HG02571 (cell line): Measurements from ENCODE around the gene ATP6V1B1.
A peak's percentile ranks its signal among the peaks of the same experiment; 100 is the strongest.

ENCODE experiments used
- ATAC-seq: cut with Tn5 transposase; IDR thresholded peaks from one replicate; pipeline ENCODE4 v1.9.1; 2021; ENCODE audit warnings: mild to moderate bottlenecking, moderate library complexity; ENCODE audit not compliant: unreplicated experiment

ATP6V1B1 gene

GRCh38 chr2:70964596-70965386 lies 29.1 kb downstream of the ATP6V1B1 start:
- peak; percentile 75 for ATAC-seq

GRCh38 chr2:70965506-70965905 lies 29.8 kb downstream of the ATP6V1B1 start:
- no peak for ATAC-seq

GRCh38 chr2:70966681-70967080 lies 31.0 kb downstream of the ATP6V1B1 start:
- ATAC-seq = no peak

- no peak for ATAC-seq
These were observed 31.5 kb downstream of the ATP6V1B1 start for GRCh38 chr2:70967189-70967588.

- no peak for ATAC-seq
These were observed 38.9 kb downstream of the ATP6V1B1 start for GRCh38 chr2:70974592-70974991.

- no peak for ATAC-seq
These were observed 39.5 kb downstream of the ATP6V1B1 start for GRCh38 chr2:70975237-70975636.

- ATAC-seq = no peak
These were observed 42.0 kb downstream of the ATP6V1B1 start for GRCh38 chr2:70977605-70978205.

- no peak for ATAC-seq
These were observed 42.9 kb downstream of the ATP6V1B1 start, which contains the start of gene ANKRD53 for GRCh38 chr2:70978341-70979179. TSS of gene ANKRD53 (plus strand) at chr2:70978630. CDS start at chr2:70978646, 16 bp downstream.

- ATAC-seq = no peak
These were observed 43.4 kb downstream of the ATP6V1B1 start for GRCh38 chr2:70979180-70979488.

- ATAC-seq = no peak
These were observed 43.9 kb downstream of the ATP6V1B1 start for GRCh38 chr2:70979626-70980025.

- ATAC-seq = no peak
These were observed 45.7 kb downstream of the ATP6V1B1 start for GRCh38 chr2:70981421-70981820.

GRCh38 chr2:70981866-70982810 lies 46.4 kb downstream of the ATP6V1B1 start:
- ATAC-seq = no peak

- ATAC-seq = no peak
These were observed 47.3 kb downstream of the ATP6V1B1 start for GRCh38 chr2:70982971-70983370.

- no peak for ATAC-seq
These were observed 48.0 kb downstream of the ATP6V1B1 start for GRCh38 chr2:70983506-70984227.

- no peak for ATAC-seq
These were observed 48.5 kb downstream of the ATP6V1B1 start for GRCh38 chr2:70984228-70984575.

GRCh38 chr2:70984576-70985282 lies 49.0 kb downstream of the ATP6V1B1 start:
- peak; percentile 82 for ATAC-seq

- ATAC-seq = no peak
These were observed 49.6 kb downstream of the ATP6V1B1 start for GRCh38 chr2:70985283-70985688.

- no peak for ATAC-seq
These were observed 50.3 kb downstream of the ATP6V1B1 start for GRCh38 chr2:70985956-70986355.

- no peak for ATAC-seq
These were observed 50.9 kb downstream of the ATP6V1B1 start for GRCh38 chr2:70986499-70987189.
